B cell (primary cell): ENCODE data around the gene APOL3. TPM values are rescaled to one million over a fixed set of nuclear protein-coding genes. Genes with fewer than 3 reads are reported as not detected.
"Not testable (repeated sequence)": the region's sequence is repeated elsewhere in the genome, so short reads cannot be mapped to it uniquely, and the experiment has no call there.

Experiments used
- ATAC-seq: fragments of 200-7000 bp; cut with Tn5 transposase; one replicate; pipeline ENCODE4 v1.10.0; 2021; ENCODE audit warnings: low read depth, mild to moderate bottlenecking, moderate number of reproducible peaks, moderate library complexity
- CTCF ChIA-PET: fragments of 350-600 bp; sonication (Branson Sonifier 250); formaldehyde crosslinking; loops from one replicate; lab custom pipeline; 2021; ENCODE audit warnings: antibody characterized with exemption, inconsistent platforms; lab: Charles Lee
- POLR2A ChIA-PET: fragments of 350-600 bp; sonication (Branson Sonifier 250); formaldehyde crosslinking; loops from one replicate; lab custom pipeline; 2021; ENCODE audit warnings: antibody characterized with exemption; lab: Charles Lee
- DNase-seq: peaks from one replicate; pipeline ENCODE4 v3.0.0; 2013
- H2AFZ ChIP-seq: 2 replicates; pipeline ENCODE4 v1.6.1; 2012; ENCODE audit warnings: mild to moderate bottlenecking, low read depth, low read length; ENCODE audit not compliant: insufficient read depth, poor library complexity, severe bottlenecking
- H3K27ac ChIP-seq, 2 donors: 1 replicate in 1 of 2; 2 replicates in 1 of 2; pipeline ENCODE4 v1.5.1; 2012 to 2013; ENCODE audit warnings: low read length in 2 of 2, mild to moderate bottlenecking in 2 of 2, moderate library complexity in 1 of 2
- H3K27me3 ChIP-seq, 4 experiments: fragments of 200-600 bp in 1 of 4; sonication (generic) in 1 of 4; replicated peaks in 1 of 4; 1 replicate in 2 of 4; 2 replicates in 2 of 4; pipeline versions ENCODE4 v1.6.1 to v1.7.0; 2013 to 2016; ENCODE audit warnings: low read length in 3 of 4, mild to moderate bottlenecking in 2 of 4, mixed read lengths in 1 of 4, moderate library complexity in 1 of 4; ENCODE audit not compliant: insufficient read depth in 4 of 4, control insufficient read depth in 3 of 4; ENCODE audit errors: control extremely low read depth in 1 of 4
- H3K36me3 ChIP-seq, 2 experiments: replicated peaks in 1 of 2; 1 replicate in 1 of 2; 2 replicates in 1 of 2; pipeline versions ENCODE4 v1.6.1 to v1.7.1; 2013; ENCODE audit warnings: low read length in 1 of 2; ENCODE audit not compliant: insufficient read depth in 2 of 2, control insufficient read depth in 1 of 2; ENCODE audit errors: control extremely low read depth in 1 of 2, extremely low read depth in 1 of 2
- H3K4me1 ChIP-seq, 2 donors: fragments of 200-600 bp in 1 of 2; sonication (generic) in 1 of 2; 1 replicate in 1 of 2; 2 replicates in 1 of 2; pipeline versions ENCODE4 v1.5.1 to v1.6.1; 2013 to 2017; ENCODE audit warnings: low read length in 2 of 2; ENCODE audit not compliant: control insufficient read depth in 2 of 2, insufficient read depth in 2 of 2
- H3K4me2 ChIP-seq: replicated peaks from 2 replicates; pipeline ENCODE3; 2012; ENCODE audit warnings: mild to moderate bottlenecking, low read depth, low read length; ENCODE audit not compliant: poor library complexity, severe bottlenecking
- H3K4me3 ChIP-seq, 5 experiments: fragments of 200-600 bp in 1 of 5; sonication (generic) in 1 of 5; 1 replicate in 3 of 5; 2 replicates in 2 of 5; pipeline versions ENCODE4 v1.5.1 to v1.7.0; 2011 to 2016; ENCODE audit warnings: low read length in 4 of 5, mild to moderate bottlenecking in 4 of 5, low read depth in 2 of 5, control low read depth in 1 of 5, moderate library complexity in 1 of 5; ENCODE audit not compliant: insufficient read depth in 1 of 5; ENCODE audit errors: control extremely low read depth in 1 of 5, extremely low read depth in 1 of 5
- H3K79me2 ChIP-seq: fragments of 200-600 bp; sonication (generic); one replicate; pipeline ENCODE4 v1.6.0; 2016; ENCODE audit warnings: low read length; ENCODE audit not compliant: control insufficient read depth, insufficient read depth
- H3K9ac ChIP-seq: fragments of 200-600 bp; sonication (generic); 2 replicates; pipeline ENCODE4 v1.6.1; 2017; ENCODE audit warnings: mild to moderate bottlenecking, low read length, moderate library complexity
- H3K9me3 ChIP-seq, 3 donors: one replicate each; pipeline versions ENCODE4 v1.6.1 to v1.7.1; 2013; ENCODE audit warnings: low read length in 2 of 3; ENCODE audit not compliant: control insufficient read depth in 2 of 3, insufficient read depth in 1 of 3; ENCODE audit errors: control extremely low read depth in 1 of 3
- H4K20me1 ChIP-seq: 2 replicates; pipeline ENCODE4 v1.6.0; 2012; ENCODE audit warnings: mild to moderate bottlenecking, low read length; ENCODE audit not compliant: insufficient read depth, control insufficient read depth, poor library complexity, severe bottlenecking
- H3K27ac Mint-ChIP-seq: one replicate; pipeline ENCODE4 v1.8.0; 2021; ENCODE audit warnings: mixed read lengths
- H3K27me3 Mint-ChIP-seq: one replicate; pipeline ENCODE4 v1.8.0; 2021; ENCODE audit warnings: mixed read lengths
- H3K4me1 Mint-ChIP-seq: one replicate; pipeline ENCODE4 v1.8.0; 2021; ENCODE audit warnings: mixed read lengths
- H3K4me3 Mint-ChIP-seq: one replicate; pipeline ENCODE4 v1.8.0; 2021; ENCODE audit warnings: mixed read lengths
- H3K9me3 Mint-ChIP-seq: one replicate; pipeline ENCODE4 v1.8.0; 2022; ENCODE audit warnings: mixed read lengths; ENCODE audit not compliant: insufficient read depth
- EZH2 ChIP-seq: IDR thresholded peaks from 2 replicates; pipeline ENCODE4 v1.6.1; 2012; ENCODE audit warnings: borderline replicate concordance, low read depth, mild to moderate bottlenecking, moderate library complexity, low read length; ENCODE audit not compliant: insufficient read depth, poor library complexity, severe bottlenecking
- WGBS: methylation state at CpG from one replicate; pipeline ENCODE4 v1.1.5; 2013; ENCODE audit warnings: missing lambda C conversion rate; ENCODE audit not compliant: insufficient coverage; 5-methylcytosine and 5-hydroxymethylcytosine counted together
- intact Hi-C: fragments of 100-400 bp; cut with micrococcal nuclease; formaldehyde crosslinking; loops from one replicate; pipeline ENCODE4 v1.10.0; 2022
- polyA plus RNA-seq: library from polyadenylated mRNA; depleted of rRNA; stranded (reverse); fragments of >200 nt; gene quantifications from 2 replicates; pipeline ENCODE4 v1.2.3, GENCODE V29; 2012
- total RNA-seq, 2 donors: library from RNA; stranded (reverse); fragments of 120-200 nt in 1 of 2; gene quantifications; 1 replicate in 1 of 2; 2 replicates in 1 of 2; pipeline versions ENCODE4 v1.2.3 to v1.2.4, GENCODE V29; 2013 to 2022
- TF ChIP-seq, protein P1 (sequence below): fragments of 200-600 bp; IDR thresholded peaks from one replicate; pipeline ENCODE4 v1.8.0; 2022; ENCODE audit warnings: antibody characterized with exemption, mild to moderate bottlenecking

APOL3 gene
- total and polyA plus RNA-seq, 2 donors (not counting 1 experiment from before 2014, with no cell fraction given): 55.0 to 97.2 TPM

DNA sequence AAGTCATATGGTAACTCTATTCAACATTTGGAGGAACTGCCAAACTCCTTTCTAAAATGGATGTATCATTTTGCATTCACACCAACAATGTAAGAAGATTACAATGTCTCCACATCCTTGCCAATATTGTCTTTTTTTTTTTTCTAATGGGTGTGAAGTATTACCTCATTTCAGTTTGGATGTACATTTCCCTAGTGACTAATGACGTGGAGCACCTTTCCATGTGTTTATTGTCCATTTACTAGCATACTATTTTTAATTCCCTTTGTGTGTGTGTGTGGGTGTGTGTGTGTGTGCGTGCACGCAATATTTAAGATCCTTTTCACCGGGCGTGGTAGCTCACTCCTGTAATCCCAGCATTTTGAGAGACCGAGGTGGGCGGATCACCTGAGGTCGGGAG is 62.7 kb downstream of the APOL3 start:
- ATAC-seq (no peak), DNase-seq (no peak)
- peaks cover 0 to 5% (median 4%) of the 10 kb centered on the region in 3 donors for H3K9me3 ChIP-seq
- Mint-ChIP-seq H3K27ac (no peak overlapping the region), H3K4me3 (no peak overlapping the region), H3K4me1 (peaks cover 4% of the 10 kb centered on the region), H3K9me3 (no peaks in the 10 kb centered on the region), H3K27me3 (peaks cover 5% of the 10 kb centered on the region)
- H3K9ac ChIP-seq: no peak overlapping the region
- TF ChIP-seq, protein P1, sequence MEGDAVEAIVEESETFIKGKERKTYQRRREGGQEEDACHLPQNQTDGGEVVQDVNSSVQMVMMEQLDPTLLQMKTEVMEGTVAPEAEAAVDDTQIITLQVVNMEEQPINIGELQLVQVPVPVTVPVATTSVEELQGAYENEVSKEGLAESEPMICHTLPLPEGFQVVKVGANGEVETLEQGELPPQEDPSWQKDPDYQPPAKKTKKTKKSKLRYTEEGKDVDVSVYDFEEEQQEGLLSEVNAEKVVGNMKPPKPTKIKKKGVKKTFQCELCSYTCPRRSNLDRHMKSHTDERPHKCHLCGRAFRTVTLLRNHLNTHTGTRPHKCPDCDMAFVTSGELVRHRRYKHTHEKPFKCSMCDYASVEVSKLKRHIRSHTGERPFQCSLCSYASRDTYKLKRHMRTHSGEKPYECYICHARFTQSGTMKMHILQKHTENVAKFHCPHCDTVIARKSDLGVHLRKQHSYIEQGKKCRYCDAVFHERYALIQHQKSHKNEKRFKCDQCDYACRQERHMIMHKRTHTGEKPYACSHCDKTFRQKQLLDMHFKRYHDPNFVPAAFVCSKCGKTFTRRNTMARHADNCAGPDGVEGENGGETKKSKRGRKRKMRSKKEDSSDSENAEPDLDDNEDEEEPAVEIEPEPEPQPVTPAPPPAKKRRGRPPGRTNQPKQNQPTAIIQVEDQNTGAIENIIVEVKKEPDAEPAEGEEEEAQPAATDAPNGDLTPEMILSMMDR: no peak
- no peak for TF ChIP-seq EZH2
- no peaks in the 10 kb centered on the region for H3K79me2 ChIP-seq
- no peaks in the 10 kb centered on the region for H3K36me3 ChIP-seq
- no peak overlapping the region for H3K27ac ChIP-seq
- no peak overlapping the region for H2AFZ ChIP-seq
- 97% methylated on average over 5 of the region's 8 CpGs for WGBS
- intact Hi-C loops: no loop called here
- H3K4me2 ChIP-seq: no peak overlapping the region
- peaks cover 0 to 4% (median 1%) of the 10 kb centered on the region in 4 experiments for H3K27me3 ChIP-seq
- no peaks in the 10 kb centered on the region for H4K20me1 ChIP-seq
- no peak overlapping the region for H3K4me3 ChIP-seq
- CTCF ChIA-PET: no interaction called here
- POLR2A ChIA-PET: interaction anchor here (0.7 kb wide), 1 partner anchor 189 kb away, joined by 4 read pairs; no protein-coding TSS in a partner anchor
- peaks cover 0 to 3% of the 10 kb centered on the region in 2 donors for H3K4me1 ChIP-seq

DNA sequence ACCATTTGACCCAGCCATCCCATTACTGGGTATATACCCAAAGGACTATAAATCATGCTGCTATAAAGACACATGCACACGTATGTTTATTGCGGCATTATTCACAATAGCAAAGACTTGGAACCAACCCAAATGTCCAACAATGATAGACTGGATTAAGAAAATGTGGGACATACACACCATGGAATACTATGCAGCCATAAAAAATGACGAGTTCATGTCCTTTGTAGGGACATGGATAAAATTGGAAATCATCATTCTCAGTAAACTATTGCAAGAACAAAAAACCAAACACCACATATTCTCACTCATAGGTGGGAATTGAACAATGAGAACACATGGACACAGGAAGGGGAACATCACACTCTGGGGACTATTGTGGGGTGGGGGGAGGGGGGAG is 69.8 kb downstream of the APOL3 start:
- H3K4me2 ChIP-seq, intact Hi-C loops, H3K4me3 Mint-ChIP-seq, CTCF ChIA-PET, H3K27me3 Mint-ChIP-seq, H3K27ac ChIP-seq, H3K9me3 ChIP-seq, H3K79me2 ChIP-seq, H3K9me3 Mint-ChIP-seq, H4K20me1 ChIP-seq, H3K4me1 ChIP-seq, H3K4me3 ChIP-seq, ATAC-seq, DNase-seq, H3K27ac Mint-ChIP-seq, H3K4me1 Mint-ChIP-seq, POLR2A ChIA-PET, H3K27me3 ChIP-seq, H3K36me3 ChIP-seq, H2AFZ ChIP-seq, H3K9ac ChIP-seq: not testable (repeated sequence)
- no CpG with 5 or more reads among the region's 3 CpGs for WGBS

Other genes with a start within 250 kb of the APOL3 start
- gene RBFOX2, start 131.9 kb downstream of the APOL3 start, total RNA-seq: not detected in 2 replicates
- gene RBFOX2, start 131.9 kb downstream of the APOL3 start, polyA plus RNA-seq: 0.01 TPM in 1 of 2 replicates, not detected in the other
- not detected in 2 replicates for gene APOL4, start 41.1 kb upstream of the APOL3 start, total RNA-seq
- 0.03 and 1.0 TPM in 2 replicates for gene APOL4, start 41.1 kb upstream of the APOL3 start, polyA plus RNA-seq
- 56.8 and 60.6 TPM in 2 replicates for gene APOL2, start 78.8 kb upstream of the APOL3 start, total RNA-seq
- 20.6 and 29.4 TPM in 2 replicates for gene APOL2, start 78.8 kb upstream of the APOL3 start, polyA plus RNA-seq
- 11.2 and 12.2 TPM in 2 replicates for gene APOL1, start 92.4 kb upstream of the APOL3 start, total RNA-seq
- gene APOL1, start 92.4 kb upstream of the APOL3 start, polyA plus RNA-seq: 3.3 and 3.6 TPM in 2 replicates
- 552 and 554 TPM in 2 replicates for gene MYH9, start 227.2 kb upstream of the APOL3 start, total RNA-seq
- gene MYH9, start 227.2 kb upstream of the APOL3 start, polyA plus RNA-seq: 108 and 130 TPM in 2 replicates